Measurements from ENCODE around the gene GABRG3. TPM values are rescaled to one million over a fixed set of nuclear protein-coding genes. Genes with fewer than 3 reads are reported as not detected.

The GABRG3 gene
- total RNA-seq, 1 donor from 2014 or later = 0.54 TPM

DNA sequence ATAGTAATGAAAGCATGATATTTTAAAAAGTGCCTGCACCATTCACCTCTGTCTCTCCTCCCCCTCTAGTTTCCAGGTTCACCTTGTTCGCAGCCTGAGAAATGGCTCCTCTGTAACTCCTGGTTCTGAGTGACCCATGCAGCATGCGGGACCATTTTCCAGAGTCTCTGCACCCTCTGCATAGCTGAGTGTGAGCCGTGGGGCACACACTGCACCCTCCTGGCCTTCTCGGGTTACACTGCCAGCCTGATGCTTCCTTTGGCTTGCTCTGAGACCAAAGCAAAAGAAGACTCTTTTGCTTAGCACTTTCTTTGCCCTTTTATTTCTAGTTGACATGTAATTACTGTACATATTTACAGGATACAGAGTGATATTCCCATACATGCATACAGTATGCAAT, 287.3 kb downstream of the GABRG3 start:
- no peak overlapping the region for H3K27ac ChIP-seq (ENCODE audit: low read depth, low read length)
- no peaks in the 10 kb centered on the region for H3K36me3 Mint-ChIP-seq (ENCODE audit: low read depth, unreplicated experiment)
- no peak for FAIRE-seq
- H3K79me2 ChIP-seq (ENCODE audit: insufficient read depth, low read length) = no peaks in the 10 kb centered on the region
- H3K9me3 Mint-ChIP-seq (ENCODE audit: unreplicated experiment) = no peaks in the 10 kb centered on the region
- no peak overlapping the region for H3K9ac ChIP-seq (ENCODE audit: low read length)
- no peak overlapping the region for H3K27ac Mint-ChIP-seq (ENCODE audit: unreplicated experiment)
- no peak overlapping the region for H3K4me3 ChIP-seq (ENCODE audit: insufficient read depth, low read depth, low read length)
- peaks cover 4% of the 10 kb centered on the region for H3K27me3 Mint-ChIP-seq (ENCODE audit: low read depth, unreplicated experiment)
- no peaks in the 10 kb centered on the region for H4K20me1 ChIP-seq (ENCODE audit: insufficient read depth, low read length)
- H3K4me1 Mint-ChIP-seq (ENCODE audit: low read depth, unreplicated experiment) = no peaks in the 10 kb centered on the region
- H3K4me1 ChIP-seq (ENCODE audit: insufficient read depth, low read length) = no peaks in the 10 kb centered on the region
- no peak overlapping the region for H2AFZ ChIP-seq (ENCODE audit: low read depth, low read length)
- no peaks in the 10 kb centered on the region for H3K36me3 ChIP-seq (ENCODE audit: insufficient read depth, low read length)
- no peak overlapping the region for H3K4me3 Mint-ChIP-seq (ENCODE audit: unreplicated experiment)
- H3K9me3 ChIP-seq (ENCODE audit: insufficient read depth, low read depth, low read length) = no peaks in the 10 kb centered on the region
- DNase-seq (ENCODE audit: low read depth) = no peak
- TF ChIP-seq, protein P1, sequence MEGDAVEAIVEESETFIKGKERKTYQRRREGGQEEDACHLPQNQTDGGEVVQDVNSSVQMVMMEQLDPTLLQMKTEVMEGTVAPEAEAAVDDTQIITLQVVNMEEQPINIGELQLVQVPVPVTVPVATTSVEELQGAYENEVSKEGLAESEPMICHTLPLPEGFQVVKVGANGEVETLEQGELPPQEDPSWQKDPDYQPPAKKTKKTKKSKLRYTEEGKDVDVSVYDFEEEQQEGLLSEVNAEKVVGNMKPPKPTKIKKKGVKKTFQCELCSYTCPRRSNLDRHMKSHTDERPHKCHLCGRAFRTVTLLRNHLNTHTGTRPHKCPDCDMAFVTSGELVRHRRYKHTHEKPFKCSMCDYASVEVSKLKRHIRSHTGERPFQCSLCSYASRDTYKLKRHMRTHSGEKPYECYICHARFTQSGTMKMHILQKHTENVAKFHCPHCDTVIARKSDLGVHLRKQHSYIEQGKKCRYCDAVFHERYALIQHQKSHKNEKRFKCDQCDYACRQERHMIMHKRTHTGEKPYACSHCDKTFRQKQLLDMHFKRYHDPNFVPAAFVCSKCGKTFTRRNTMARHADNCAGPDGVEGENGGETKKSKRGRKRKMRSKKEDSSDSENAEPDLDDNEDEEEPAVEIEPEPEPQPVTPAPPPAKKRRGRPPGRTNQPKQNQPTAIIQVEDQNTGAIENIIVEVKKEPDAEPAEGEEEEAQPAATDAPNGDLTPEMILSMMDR (IDR thresholded peaks at IDR 0.05; ENCODE audit: insufficient read depth, low read depth, low read length) = no peak
- TF ChIP-seq EZH2 (IDR thresholded peaks at IDR 0.05; ENCODE audit: insufficient read depth, low read length) = no peak
- H3K27me3 ChIP-seq (ENCODE audit: insufficient read depth, low read length) = no peaks in the 10 kb centered on the region
- no peak overlapping the region for H3K4me2 ChIP-seq (ENCODE audit: low read length)

DNA sequence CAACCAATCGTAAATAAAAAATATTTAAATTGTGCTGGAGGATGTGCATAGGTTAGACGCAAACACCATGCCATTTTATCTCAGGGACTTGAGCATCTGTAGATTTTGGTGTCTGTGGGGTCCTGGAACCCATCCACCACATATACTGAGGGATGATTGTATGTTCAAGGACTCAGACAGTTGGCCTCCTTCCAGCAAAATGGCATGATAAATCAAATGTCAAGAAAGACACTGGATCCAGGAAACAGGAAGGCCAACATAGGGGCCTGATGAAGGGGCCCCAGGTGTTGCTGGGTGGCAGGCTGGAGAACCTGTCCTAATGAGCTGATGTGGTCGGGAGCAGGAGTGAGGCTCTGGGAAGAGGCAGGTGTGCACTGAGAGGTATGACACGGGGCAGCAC, 289.5 kb downstream of the GABRG3 start:
- no peak overlapping the region for H3K4me2 ChIP-seq (ENCODE audit: low read length)
- H3K79me2 ChIP-seq (ENCODE audit: insufficient read depth, low read length) = no peaks in the 10 kb centered on the region
- no peaks in the 10 kb centered on the region for H3K4me1 Mint-ChIP-seq (ENCODE audit: low read depth, unreplicated experiment)
- no peak overlapping the region for H3K27ac ChIP-seq (ENCODE audit: low read depth, low read length)
- no peaks in the 10 kb centered on the region for H3K9me3 Mint-ChIP-seq (ENCODE audit: unreplicated experiment)
- FAIRE-seq (no peak), DNase-seq (ENCODE audit: low read depth) (no peak)
- H3K4me1 ChIP-seq (ENCODE audit: insufficient read depth, low read length) = no peaks in the 10 kb centered on the region
- H2AFZ ChIP-seq (ENCODE audit: low read depth, low read length) = no peak overlapping the region
- H3K27ac Mint-ChIP-seq (ENCODE audit: unreplicated experiment) = no peak overlapping the region
- H3K4me3 ChIP-seq (ENCODE audit: insufficient read depth, low read depth, low read length) = no peak overlapping the region
- H3K36me3 ChIP-seq (ENCODE audit: insufficient read depth, low read length) = no peaks in the 10 kb centered on the region
- H4K20me1 ChIP-seq (ENCODE audit: insufficient read depth, low read length) = no peaks in the 10 kb centered on the region
- H3K9me3 ChIP-seq (ENCODE audit: insufficient read depth, low read depth, low read length) = no peaks in the 10 kb centered on the region
- H3K27me3 ChIP-seq (ENCODE audit: insufficient read depth, low read length) = no peaks in the 10 kb centered on the region
- TF ChIP-seq, protein P1 (IDR thresholded peaks at IDR 0.05; ENCODE audit: insufficient read depth, low read depth, low read length) = no peak
- no peak for TF ChIP-seq EZH2 (IDR thresholded peaks at IDR 0.05; ENCODE audit: insufficient read depth, low read length)
- H3K9ac ChIP-seq (ENCODE audit: low read length) = no peak overlapping the region
- no peaks in the 10 kb centered on the region for H3K36me3 Mint-ChIP-seq (ENCODE audit: low read depth, unreplicated experiment)
- no peak overlapping the region for H3K4me3 Mint-ChIP-seq (ENCODE audit: unreplicated experiment)
- peaks cover 3% of the 10 kb centered on the region for H3K27me3 Mint-ChIP-seq (ENCODE audit: low read depth, unreplicated experiment)

GRCh38 chr15:27268923-27269322, 297.9 kb downstream of the GABRG3 start:
- Mint-ChIP-seq H3K4me3 (ENCODE audit: unreplicated experiment) (no peak overlapping the region), H3K36me3 (ENCODE audit: low read depth, unreplicated experiment) (no peaks in the 10 kb centered on the region), H3K4me1 (ENCODE audit: low read depth, unreplicated experiment) (peaks cover 7% of the 10 kb centered on the region), H3K9me3 (ENCODE audit: unreplicated experiment) (no peaks in the 10 kb centered on the region), H3K27me3 (ENCODE audit: low read depth, unreplicated experiment) (no peaks in the 10 kb centered on the region), H3K27ac (ENCODE audit: unreplicated experiment) (no peak overlapping the region)
- Histone ChIP-seq H4K20me1 (ENCODE audit: insufficient read depth, low read length) (no peaks in the 10 kb centered on the region), H3K4me3 (ENCODE audit: insufficient read depth, low read depth, low read length) (no peak overlapping the region), H3K9me3 (ENCODE audit: insufficient read depth, low read depth, low read length) (no peaks in the 10 kb centered on the region), H3K9ac (ENCODE audit: low read length) (no peak overlapping the region), H3K4me1 (ENCODE audit: insufficient read depth, low read length) (no peaks in the 10 kb centered on the region), H2AFZ (ENCODE audit: low read depth, low read length) (no peak overlapping the region), H3K4me2 (ENCODE audit: low read length) (no peak overlapping the region), H3K27ac (ENCODE audit: low read depth, low read length) (no peak overlapping the region), H3K27me3 (ENCODE audit: insufficient read depth, low read length) (no peaks in the 10 kb centered on the region), H3K79me2 (ENCODE audit: insufficient read depth, low read length) (no peaks in the 10 kb centered on the region), H3K36me3 (ENCODE audit: insufficient read depth, low read length) (no peaks in the 10 kb centered on the region)
- FAIRE-seq (no peak), DNase-seq (ENCODE audit: low read depth) (no peak)
- TF ChIP-seq EZH2 (IDR thresholded peaks at IDR 0.05; ENCODE audit: insufficient read depth, low read length) = no peak
- TF ChIP-seq, protein P1 (IDR thresholded peaks at IDR 0.05; ENCODE audit: insufficient read depth, low read depth, low read length) = no peak

Data from astrocyte (in vitro differentiated cells and primary cell).